ENCODE data around the gene GADL1.

- TF ChIP-seq FOXM1 (IDR thresholded peaks at IDR 0.05; ENCODE audit: borderline replicate concordance) (no peak), CTBP1 (IDR thresholded peaks at IDR 0.05; ENCODE audit: borderline replicate concordance) (no peak), LEF1 (IDR thresholded peaks at IDR 0.05; ENCODE audit: borderline replicate concordance) (no peak), BHLHE40 (IDR thresholded peaks at IDR 0.05; ENCODE audit: borderline replicate concordance) (no peak), HDGF (IDR thresholded peaks at IDR 0.05; ENCODE audit: borderline replicate concordance) (no peak), FOXK2 (IDR thresholded peaks at IDR 0.05) (no peak), TARDBP (IDR thresholded peaks at IDR 0.05) (no peak), ARNT (IDR thresholded peaks at IDR 0.05) (no peak), ELF4 (IDR thresholded peaks at IDR 0.05) (no peak)
These were observed 67.4 kb downstream of the GADL1 start for GRCh38 chr3:30827080-30827479.
